ENCODE results near the gene THOP1.

DNA sequence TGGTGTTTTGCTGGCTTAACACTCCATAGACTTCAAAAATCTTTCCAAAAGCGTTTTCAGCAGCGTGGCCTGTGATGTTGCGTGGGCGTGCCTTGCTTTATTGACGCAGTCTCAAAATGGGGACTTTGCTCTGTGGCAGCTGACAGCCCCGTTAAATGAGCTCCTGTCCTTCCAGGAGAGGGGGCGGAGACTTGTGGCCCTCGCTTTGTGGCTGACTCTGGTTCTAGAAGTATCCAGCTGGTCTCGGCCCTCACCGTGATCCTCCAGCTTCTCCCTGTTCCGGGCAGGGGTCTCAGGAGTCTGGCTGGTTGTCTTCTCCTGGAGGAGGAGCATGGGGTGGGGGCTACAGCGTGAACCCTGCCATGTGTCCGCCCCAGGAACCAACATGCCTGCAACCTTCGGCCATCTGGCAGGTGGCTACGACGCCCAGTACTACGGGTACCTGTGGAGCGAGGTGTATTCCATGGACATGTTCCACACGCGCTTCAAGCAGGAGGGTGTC, 26.0 kb downstream of the THOP1 start:
- TF ChIP-seq, protein P1, sequence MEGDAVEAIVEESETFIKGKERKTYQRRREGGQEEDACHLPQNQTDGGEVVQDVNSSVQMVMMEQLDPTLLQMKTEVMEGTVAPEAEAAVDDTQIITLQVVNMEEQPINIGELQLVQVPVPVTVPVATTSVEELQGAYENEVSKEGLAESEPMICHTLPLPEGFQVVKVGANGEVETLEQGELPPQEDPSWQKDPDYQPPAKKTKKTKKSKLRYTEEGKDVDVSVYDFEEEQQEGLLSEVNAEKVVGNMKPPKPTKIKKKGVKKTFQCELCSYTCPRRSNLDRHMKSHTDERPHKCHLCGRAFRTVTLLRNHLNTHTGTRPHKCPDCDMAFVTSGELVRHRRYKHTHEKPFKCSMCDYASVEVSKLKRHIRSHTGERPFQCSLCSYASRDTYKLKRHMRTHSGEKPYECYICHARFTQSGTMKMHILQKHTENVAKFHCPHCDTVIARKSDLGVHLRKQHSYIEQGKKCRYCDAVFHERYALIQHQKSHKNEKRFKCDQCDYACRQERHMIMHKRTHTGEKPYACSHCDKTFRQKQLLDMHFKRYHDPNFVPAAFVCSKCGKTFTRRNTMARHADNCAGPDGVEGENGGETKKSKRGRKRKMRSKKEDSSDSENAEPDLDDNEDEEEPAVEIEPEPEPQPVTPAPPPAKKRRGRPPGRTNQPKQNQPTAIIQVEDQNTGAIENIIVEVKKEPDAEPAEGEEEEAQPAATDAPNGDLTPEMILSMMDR (IDR thresholded peaks at IDR 0.05): no peak
- no peak for TF ChIP-seq TCF7L2 (IDR thresholded peaks at IDR 0.05; ENCODE audit: low read depth, low read length)
- TF ChIP-seq POLR2AphosphoS5 (IDR thresholded peaks at IDR 0.05; ENCODE audit: low read depth, low read length): no peak
- no peak for TF ChIP-seq SIN3A (IDR thresholded peaks at IDR 0.05; ENCODE audit: borderline replicate concordance, insufficient read depth, low read depth, low read length)
- TF ChIP-seq, protein P2, sequence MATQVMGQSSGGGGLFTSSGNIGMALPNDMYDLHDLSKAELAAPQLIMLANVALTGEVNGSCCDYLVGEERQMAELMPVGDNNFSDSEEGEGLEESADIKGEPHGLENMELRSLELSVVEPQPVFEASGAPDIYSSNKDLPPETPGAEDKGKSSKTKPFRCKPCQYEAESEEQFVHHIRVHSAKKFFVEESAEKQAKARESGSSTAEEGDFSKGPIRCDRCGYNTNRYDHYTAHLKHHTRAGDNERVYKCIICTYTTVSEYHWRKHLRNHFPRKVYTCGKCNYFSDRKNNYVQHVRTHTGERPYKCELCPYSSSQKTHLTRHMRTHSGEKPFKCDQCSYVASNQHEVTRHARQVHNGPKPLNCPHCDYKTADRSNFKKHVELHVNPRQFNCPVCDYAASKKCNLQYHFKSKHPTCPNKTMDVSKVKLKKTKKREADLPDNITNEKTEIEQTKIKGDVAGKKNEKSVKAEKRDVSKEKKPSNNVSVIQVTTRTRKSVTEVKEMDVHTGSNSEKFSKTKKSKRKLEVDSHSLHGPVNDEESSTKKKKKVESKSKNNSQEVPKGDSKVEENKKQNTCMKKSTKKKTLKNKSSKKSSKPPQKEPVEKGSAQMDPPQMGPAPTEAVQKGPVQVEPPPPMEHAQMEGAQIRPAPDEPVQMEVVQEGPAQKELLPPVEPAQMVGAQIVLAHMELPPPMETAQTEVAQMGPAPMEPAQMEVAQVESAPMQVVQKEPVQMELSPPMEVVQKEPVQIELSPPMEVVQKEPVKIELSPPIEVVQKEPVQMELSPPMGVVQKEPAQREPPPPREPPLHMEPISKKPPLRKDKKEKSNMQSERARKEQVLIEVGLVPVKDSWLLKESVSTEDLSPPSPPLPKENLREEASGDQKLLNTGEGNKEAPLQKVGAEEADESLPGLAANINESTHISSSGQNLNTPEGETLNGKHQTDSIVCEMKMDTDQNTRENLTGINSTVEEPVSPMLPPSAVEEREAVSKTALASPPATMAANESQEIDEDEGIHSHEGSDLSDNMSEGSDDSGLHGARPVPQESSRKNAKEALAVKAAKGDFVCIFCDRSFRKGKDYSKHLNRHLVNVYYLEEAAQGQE (IDR thresholded peaks at IDR 0.05; ENCODE audit: insufficient read depth in 1 of 2, low read depth in 2 of 2, low read length in 1 of 2): no peak

Data from Panc1 (cell line).